ENCODE measurements around the gene LCN12. TPM values are rescaled to one million over a fixed set of nuclear protein-coding genes. Genes with fewer than 3 reads are reported as not detected.

LCN12 gene
- total RNA-seq, 1 donor from 2014 or later, result not detected

- Histone ChIP-seq H3K27me3 (no peaks in the 10 kb centered on the region), H2AFZ (replicated peaks) (no peak overlapping the region), H3K9me3 (ENCODE audit: low read depth) (no peaks in the 10 kb centered on the region), H3K27ac (no peak overlapping the region), H3K9ac (no peak overlapping the region), H3F3A (ENCODE audit: low read depth) (no peaks in the 10 kb centered on the region), H3K4me1 (peaks cover 6% of the 10 kb centered on the region), H3K4me3 (no peak overlapping the region), H3K4me2 (no peak overlapping the region), H3K79me2 (ENCODE audit: low read depth) (no peaks in the 10 kb centered on the region), H3K36me3 (no peaks in the 10 kb centered on the region), H4K20me1 (ENCODE audit: low read depth) (no peaks in the 10 kb centered on the region)
- no peaks in the 10 kb centered on the region for H3K9me3 Mint-ChIP-seq
- H3K4me1 Mint-ChIP-seq, result peaks cover 11% of the 10 kb centered on the region
- TF ChIP-seq EZH2phosphoT487 (IDR thresholded peaks at IDR 0.05) (no peak), EZH2 (IDR thresholded peaks at IDR 0.05) (no peak), CTCF (IDR thresholded peaks at IDR 0.05) (no peak)
- DNase-seq (ENCODE audit: low spot score), result no peak
- H3K27ac Mint-ChIP-seq, result no peak overlapping the region
- no peaks in the 10 kb centered on the region for H3K36me3 Mint-ChIP-seq
- H3K27me3 Mint-ChIP-seq (ENCODE audit: insufficient read depth, low read depth), result peaks cover 4% of the 10 kb centered on the region
- H3K4me3 Mint-ChIP-seq, result no peak overlapping the region
These were observed 17.7 kb downstream of the LCN12 start for GRCh38 chr9:136969774-136970173.

- no peaks in the 10 kb centered on the region for H3K9me3 Mint-ChIP-seq
- TF ChIP-seq EZH2phosphoT487 (IDR thresholded peaks at IDR 0.05) (no peak), CTCF (IDR thresholded peaks at IDR 0.05) (no peak), EZH2 (IDR thresholded peaks at IDR 0.05) (no peak)
- H3K4me3 ChIP-seq, result no peak overlapping the region
These were observed 18.3 kb downstream of the LCN12 start for GRCh38 chr9:136970361-136970760.

GRCh38 chr9:136971746-136972145 is 19.7 kb downstream of the LCN12 start:
- Histone ChIP-seq H3F3A (ENCODE audit: low read depth) (no peaks in the 10 kb centered on the region), H3K9ac (no peak overlapping the region), H3K4me1 (no peaks in the 10 kb centered on the region), H3K79me2 (ENCODE audit: low read depth) (no peaks in the 10 kb centered on the region), H3K4me3 (no peak overlapping the region), H3K36me3 (no peaks in the 10 kb centered on the region), H3K27ac (no peak overlapping the region), H3K9me3 (ENCODE audit: low read depth) (no peaks in the 10 kb centered on the region), H3K4me2 (no peak overlapping the region), H4K20me1 (ENCODE audit: low read depth) (no peaks in the 10 kb centered on the region), H3K27me3 (peaks cover 1% of the 10 kb centered on the region), H2AFZ (replicated peaks) (no peak overlapping the region)
- Mint-ChIP-seq H3K4me1 (peaks cover 2% of the 10 kb centered on the region), H3K36me3 (no peaks in the 10 kb centered on the region), H3K4me3 (no peak overlapping the region), H3K27ac (no peak overlapping the region), H3K9me3 (no peaks in the 10 kb centered on the region), H3K27me3 (ENCODE audit: insufficient read depth, low read depth) (peaks cover 5% of the 10 kb centered on the region)
- no peak for DNase-seq (ENCODE audit: low spot score)
- no peak for TF ChIP-seq EZH2 (IDR thresholded peaks at IDR 0.05)

More at GRCh38 chr9:136970361-136970760, 18.3 kb downstream of the LCN12 start:
- no peak for DNase-seq (ENCODE audit: low spot score)
- no peak overlapping the region for H3K4me3 Mint-ChIP-seq
- peaks cover 10% of the 10 kb centered on the region for H3K4me1 Mint-ChIP-seq
- H3K27ac ChIP-seq, result no peak overlapping the region
- H3K9me3 ChIP-seq (ENCODE audit: low read depth), result no peaks in the 10 kb centered on the region
- no peaks in the 10 kb centered on the region for H3K36me3 ChIP-seq
- H4K20me1 ChIP-seq (ENCODE audit: low read depth), result no peaks in the 10 kb centered on the region
- peaks cover 6% of the 10 kb centered on the region for H3K27me3 Mint-ChIP-seq (ENCODE audit: insufficient read depth, low read depth)
- no peak overlapping the region for H2AFZ ChIP-seq (replicated peaks)
- H3F3A ChIP-seq (ENCODE audit: low read depth), result no peaks in the 10 kb centered on the region
- H3K4me1 ChIP-seq, result peaks cover 6% of the 10 kb centered on the region
- H3K79me2 ChIP-seq (ENCODE audit: low read depth), result no peaks in the 10 kb centered on the region
- no peak overlapping the region for H3K27ac Mint-ChIP-seq
- no peak overlapping the region for H3K4me2 ChIP-seq
- H3K36me3 Mint-ChIP-seq, result no peaks in the 10 kb centered on the region
- H3K9ac ChIP-seq, result no peak overlapping the region
- H3K27me3 ChIP-seq, result no peaks in the 10 kb centered on the region

GRCh38 chr9:136972335-136972734 is 20.3 kb downstream of the LCN12 start:
- no peak overlapping the region for H3K27ac ChIP-seq
- Mint-ChIP-seq H3K27me3 (ENCODE audit: insufficient read depth, low read depth) (peaks cover 5% of the 10 kb centered on the region), H3K9me3 (no peaks in the 10 kb centered on the region), H3K27ac (no peak overlapping the region), H3K4me1 (peaks cover 2% of the 10 kb centered on the region), H3K4me3 (no peak overlapping the region), H3K36me3 (no peaks in the 10 kb centered on the region)
- no peaks in the 10 kb centered on the region for H3K9me3 ChIP-seq (ENCODE audit: low read depth)
- H3K9ac ChIP-seq, result no peak overlapping the region
- peaks cover 7% of the 10 kb centered on the region for H3K27me3 ChIP-seq
- no peak for DNase-seq (ENCODE audit: low spot score)
- no peaks in the 10 kb centered on the region for H3F3A ChIP-seq (ENCODE audit: low read depth)
- no peak overlapping the region for H3K4me2 ChIP-seq
- no peak overlapping the region for H3K4me3 ChIP-seq
- TF ChIP-seq EZH2phosphoT487 (IDR thresholded peaks at IDR 0.05), result no peak
- H4K20me1 ChIP-seq (ENCODE audit: low read depth), result no peaks in the 10 kb centered on the region
- H3K36me3 ChIP-seq, result no peaks in the 10 kb centered on the region
- no peak overlapping the region for H2AFZ ChIP-seq (replicated peaks)
- H3K79me2 ChIP-seq (ENCODE audit: low read depth), result no peaks in the 10 kb centered on the region
- peaks cover 2% of the 10 kb centered on the region for H3K4me1 ChIP-seq

All from neural progenitor cell (in vitro differentiated cells).